GM12872 (cell line): ENCODE measurements around the gene MAK.

Source experiments
- TF ChIP-seq, protein P1 (sequence below): IDR thresholded peaks from 3 replicates; pipeline ENCODE4 v1.5.1; 2011; ENCODE audit warnings: low read depth, mild to moderate bottlenecking, low read length, moderate library complexity; ENCODE audit not compliant: insufficient read depth

The MAK gene

DNA sequence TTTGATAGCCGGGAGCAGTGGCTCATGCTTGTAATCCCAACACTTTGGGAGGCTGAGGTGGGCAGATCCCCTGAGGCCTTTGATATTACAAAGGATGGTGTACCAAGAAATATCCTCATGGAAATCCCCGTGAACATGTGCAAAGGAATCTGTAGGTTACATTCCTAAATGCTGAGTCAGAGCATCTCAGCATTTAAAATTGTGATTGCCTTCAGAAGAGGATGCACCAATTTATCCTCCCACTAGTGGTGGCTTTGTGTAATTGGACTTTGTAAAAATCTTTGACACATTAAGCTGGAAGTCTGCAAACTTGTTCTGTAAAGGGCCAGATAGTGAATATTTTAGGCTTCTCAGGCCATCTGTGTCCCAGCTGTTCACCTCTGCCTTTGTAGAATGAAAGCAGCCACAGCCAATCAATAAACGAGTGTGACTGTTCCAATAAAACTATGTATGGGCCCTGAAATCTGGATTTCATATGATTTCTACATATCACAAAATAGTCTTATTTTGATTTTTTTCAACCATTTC, 79.0 kb downstream of the MAK start:
- TF ChIP-seq, protein P1, sequence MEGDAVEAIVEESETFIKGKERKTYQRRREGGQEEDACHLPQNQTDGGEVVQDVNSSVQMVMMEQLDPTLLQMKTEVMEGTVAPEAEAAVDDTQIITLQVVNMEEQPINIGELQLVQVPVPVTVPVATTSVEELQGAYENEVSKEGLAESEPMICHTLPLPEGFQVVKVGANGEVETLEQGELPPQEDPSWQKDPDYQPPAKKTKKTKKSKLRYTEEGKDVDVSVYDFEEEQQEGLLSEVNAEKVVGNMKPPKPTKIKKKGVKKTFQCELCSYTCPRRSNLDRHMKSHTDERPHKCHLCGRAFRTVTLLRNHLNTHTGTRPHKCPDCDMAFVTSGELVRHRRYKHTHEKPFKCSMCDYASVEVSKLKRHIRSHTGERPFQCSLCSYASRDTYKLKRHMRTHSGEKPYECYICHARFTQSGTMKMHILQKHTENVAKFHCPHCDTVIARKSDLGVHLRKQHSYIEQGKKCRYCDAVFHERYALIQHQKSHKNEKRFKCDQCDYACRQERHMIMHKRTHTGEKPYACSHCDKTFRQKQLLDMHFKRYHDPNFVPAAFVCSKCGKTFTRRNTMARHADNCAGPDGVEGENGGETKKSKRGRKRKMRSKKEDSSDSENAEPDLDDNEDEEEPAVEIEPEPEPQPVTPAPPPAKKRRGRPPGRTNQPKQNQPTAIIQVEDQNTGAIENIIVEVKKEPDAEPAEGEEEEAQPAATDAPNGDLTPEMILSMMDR: peak; percentile 67

DNA sequence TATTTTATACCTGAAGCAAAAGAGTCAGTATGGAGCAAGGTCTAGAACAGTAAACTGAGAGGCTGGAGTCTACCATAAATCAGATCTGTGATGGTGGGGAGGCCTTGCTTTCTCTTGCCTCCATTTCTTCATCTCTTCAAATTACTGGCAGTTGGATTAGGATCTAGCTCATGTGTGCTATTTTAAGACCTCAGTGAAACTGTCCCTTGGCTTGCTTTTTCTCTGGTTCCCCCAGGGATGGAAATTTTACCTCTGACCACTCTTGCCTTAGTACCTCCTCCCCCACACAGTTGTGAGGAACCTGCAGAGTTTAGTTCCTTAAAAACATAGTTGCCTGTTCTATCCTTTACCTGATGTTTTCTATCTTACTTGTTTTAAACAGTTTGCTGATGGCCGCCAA, 82.3 kb downstream of the MAK start:
- TF ChIP-seq, protein P1: no peak

DNA sequence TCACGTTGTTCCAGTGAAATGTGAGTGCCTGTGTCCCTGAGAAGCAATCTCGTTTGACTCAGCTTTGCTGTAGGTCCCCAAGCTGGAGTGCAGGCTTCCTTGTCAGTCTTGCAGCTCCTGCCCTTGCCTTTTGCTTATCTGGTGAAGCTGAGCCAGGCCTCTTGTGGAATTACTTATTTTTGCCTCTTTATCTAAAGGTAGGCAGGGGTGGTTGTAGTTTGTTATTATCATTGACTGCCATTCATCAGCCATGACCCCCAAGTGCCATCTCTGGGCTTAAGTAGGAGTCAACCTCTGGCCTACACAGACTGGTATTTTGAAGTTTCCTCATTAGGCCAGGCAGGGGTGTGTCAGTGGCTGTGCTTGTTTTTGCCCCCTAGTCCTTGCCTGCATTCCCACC, 88.6 kb downstream of the MAK start:
- TF ChIP-seq, protein P1: no peak

DNA sequence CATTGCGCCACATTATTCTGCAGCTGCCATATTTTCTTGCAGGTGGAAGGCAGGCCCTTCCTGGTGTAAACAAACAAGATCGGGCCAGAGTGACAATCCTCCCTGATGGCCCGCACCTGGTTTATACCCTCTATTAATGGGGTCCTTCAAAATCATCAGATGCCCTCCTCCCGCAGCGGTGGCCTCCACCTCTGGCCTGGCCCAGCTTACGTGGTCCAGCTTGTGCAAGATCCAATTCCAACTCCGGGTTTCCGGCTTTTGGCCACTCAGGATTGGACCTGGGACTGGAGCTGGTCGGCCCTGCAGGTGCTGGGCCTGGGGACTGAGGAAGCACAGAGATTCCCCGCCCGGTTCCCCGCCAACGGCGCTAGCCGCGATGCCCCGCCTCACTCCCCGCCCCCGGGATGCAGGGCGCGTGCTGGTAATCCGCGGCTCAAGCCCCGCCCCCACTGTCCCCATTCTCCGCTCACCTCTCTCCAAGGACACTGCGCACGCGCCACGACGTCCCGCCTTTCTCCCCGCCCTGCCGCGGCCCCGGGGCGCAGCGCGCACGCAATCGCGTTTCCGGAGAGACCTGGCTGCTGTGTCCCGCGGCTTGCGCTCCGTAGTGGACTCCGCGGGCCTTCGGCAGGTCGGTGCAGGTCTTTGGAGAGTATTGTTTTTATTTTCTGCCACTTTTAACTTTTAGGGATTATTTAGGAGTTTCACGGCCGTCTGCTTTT, 90.9 kb downstream of the MAK start, which contains the start of gene TMEM14B:
TSS of gene TMEM14B (plus strand) at position 555 of the 722 bp plus-strand sequence. CDS start 1,441 bp downstream, outside the sequence.
- TF ChIP-seq, protein P1: no peak

DNA sequence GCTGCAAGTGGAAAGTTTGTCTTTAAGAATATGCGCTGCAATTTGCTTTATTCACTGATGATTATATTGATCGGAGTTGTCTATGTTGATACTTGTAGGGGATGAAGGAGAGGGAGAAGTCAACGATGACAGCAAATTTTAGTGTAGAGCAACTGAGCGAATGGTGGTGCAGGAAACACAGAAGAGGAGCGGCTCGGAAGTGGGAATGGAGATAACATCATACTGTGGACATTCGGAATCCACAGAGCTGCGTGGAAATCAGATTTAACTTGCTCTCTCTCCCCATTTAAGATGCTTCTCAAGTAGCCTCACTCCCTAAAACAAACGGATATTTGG, 91.5 kb downstream of the MAK start:
- TF ChIP-seq, protein P1: no peak

DNA sequence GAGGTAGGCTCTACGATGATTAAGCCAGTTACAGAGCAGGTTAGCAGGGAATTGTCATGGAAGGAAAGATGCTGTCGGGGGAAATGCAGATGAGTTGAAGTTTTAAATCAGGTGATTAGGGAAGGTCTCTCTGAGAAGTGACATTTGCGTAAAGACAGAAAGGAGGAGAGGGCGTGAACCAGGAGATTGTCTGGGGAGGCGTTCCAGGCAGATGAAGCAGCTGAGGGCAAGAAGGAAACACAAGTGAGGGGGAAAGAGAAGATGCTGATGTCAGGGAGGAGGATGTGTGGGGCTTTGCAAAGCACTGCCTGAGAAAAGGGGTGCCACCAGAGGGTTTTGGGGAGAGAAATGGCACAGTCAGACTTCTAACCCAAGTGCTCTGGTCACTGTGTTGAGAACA, 93.2 kb downstream of the MAK start:
- TF ChIP-seq, protein P1: no peak

DNA sequence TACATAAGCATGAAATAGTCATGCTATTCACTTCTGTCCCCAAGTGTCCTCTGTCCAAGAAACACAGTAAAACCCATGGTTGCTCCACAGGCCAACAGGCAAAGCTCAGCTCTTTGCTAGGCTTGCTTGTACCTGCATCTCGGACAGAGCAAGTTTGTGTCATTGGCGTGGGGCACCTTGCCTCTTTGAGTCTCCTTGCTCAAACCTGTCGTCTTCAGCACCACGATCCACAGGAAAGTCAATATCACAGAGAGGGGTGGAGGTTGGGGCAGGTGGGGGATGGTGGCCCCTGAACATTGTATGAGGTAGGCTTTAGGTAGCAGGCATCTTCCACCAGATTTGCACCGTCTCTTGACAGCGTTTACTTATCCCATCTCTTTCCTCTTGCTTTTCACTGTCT, 94.8 kb downstream of the MAK start:
- TF ChIP-seq, protein P1: no peak
